ENCODE results near the gene DOCK4.

- no peak for TF ChIP-seq EZH2 (IDR thresholded peaks at IDR 0.05; ENCODE audit: insufficient read depth, poor library complexity, severe bottlenecking)
- TF ChIP-seq EZH2phosphoT487 (IDR thresholded peaks at IDR 0.05; ENCODE audit: insufficient read depth, low read depth) = no peak
Observed at GRCh38 chr7:111772716-111773115, 433.5 kb downstream of the DOCK4 start.
